Nephron progenitor cell (in vitro differentiated cells): ENCODE data around the gene HUNK.
"Not testable (repeated sequence)": the region's sequence is repeated elsewhere in the genome, so short reads cannot be mapped to it uniquely, and the experiment has no call there.

Source experiments
- DNase-seq: peaks from one replicate; pipeline ENCODE4 v3.0.0; 2021
- H3K27ac Mint-ChIP-seq: 2 replicates; pipeline ENCODE4 v1.8.0; 2021; ENCODE audit warnings: mild to moderate bottlenecking, moderate library complexity, mixed read lengths
- H3K27me3 Mint-ChIP-seq: 2 replicates; pipeline ENCODE4 v1.8.0; 2021; ENCODE audit warnings: mild to moderate bottlenecking, low read depth, mixed read lengths; ENCODE audit not compliant: poor library complexity
- H3K36me3 Mint-ChIP-seq: 2 replicates; pipeline ENCODE4 v1.8.0; 2021; ENCODE audit warnings: low read depth, mixed read lengths
- H3K4me1 Mint-ChIP-seq: 2 replicates; pipeline ENCODE4 v1.8.0; 2021; ENCODE audit warnings: mixed read lengths
- H3K4me3 Mint-ChIP-seq: 2 replicates; pipeline ENCODE4 v1.8.0; 2021; ENCODE audit warnings: mild to moderate bottlenecking, moderate library complexity, mixed read lengths
- H3K9me3 Mint-ChIP-seq: 2 replicates; pipeline ENCODE4 v1.8.0; 2021; ENCODE audit warnings: mild to moderate bottlenecking, moderate library complexity, mixed read lengths
- CTCF ChIP-seq: fragments of 200-600 bp; sonication (generic); IDR thresholded peaks from 2 replicates; pipeline ENCODE4 v1.5.0; 2021; ENCODE audit warnings: antibody characterized with exemption

The HUNK gene

DNA sequence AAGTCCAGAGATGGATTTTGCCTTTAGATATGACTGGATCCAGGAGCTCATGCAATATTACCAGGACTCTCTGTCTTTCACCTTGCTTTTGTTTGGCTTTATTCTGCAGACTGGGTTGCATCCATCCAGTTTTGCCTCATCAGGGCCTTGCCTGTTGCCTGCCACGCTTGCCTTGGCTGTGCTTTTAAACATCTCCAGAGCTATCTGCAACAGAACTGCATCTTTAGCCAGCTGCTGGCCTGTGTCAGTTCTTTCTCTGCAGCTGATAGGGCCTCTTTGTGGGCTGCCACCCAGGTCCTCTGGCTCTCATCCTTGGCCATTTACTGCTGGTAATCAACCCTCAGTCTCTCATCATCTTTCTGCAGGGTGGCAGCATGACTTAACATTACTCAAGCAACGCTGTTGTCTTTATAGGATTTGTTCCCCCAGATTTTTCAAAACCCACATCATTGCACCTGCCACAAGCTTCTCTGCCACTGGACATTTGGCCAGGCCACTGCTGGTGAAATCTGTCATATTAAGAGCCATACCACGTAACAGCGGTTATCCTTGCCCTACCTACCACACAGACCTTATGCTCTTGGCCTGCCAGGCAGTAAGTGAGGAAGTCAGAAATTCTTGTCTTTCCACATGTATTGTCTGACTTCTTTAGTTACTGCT lies 24.4 kb upstream of the HUNK start:
- peaks cover 3% of the 10 kb centered on the region for H3K36me3 Mint-ChIP-seq
- H3K9me3 Mint-ChIP-seq, result peaks cover 15% of the 10 kb centered on the region
- no peak overlapping the region for H3K27ac Mint-ChIP-seq

DNA sequence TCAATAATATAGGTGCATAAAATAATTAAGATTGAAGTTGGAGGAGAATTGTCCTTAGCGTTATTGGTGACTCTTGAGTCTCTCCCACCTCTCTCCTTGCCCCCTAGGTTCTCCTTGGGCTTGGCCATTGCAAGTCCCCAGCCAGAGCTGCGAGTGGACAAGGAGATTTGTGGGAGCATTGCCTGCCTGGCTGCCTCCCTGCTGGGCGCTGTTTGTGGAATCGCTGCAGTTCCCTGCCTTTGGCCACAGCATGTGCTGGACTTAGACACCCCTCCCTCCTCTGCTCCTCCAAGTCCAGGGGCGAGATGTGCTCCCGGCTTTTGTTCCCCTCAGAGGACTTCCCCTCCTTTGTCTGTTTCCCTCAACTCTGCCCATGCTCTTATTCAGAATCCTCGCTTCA lies 21.9 kb upstream of the HUNK start:
- no peak for TF ChIP-seq CTCF
- H3K9me3 Mint-ChIP-seq, result peaks cover 15% of the 10 kb centered on the region
- no peak overlapping the region for H3K27ac Mint-ChIP-seq
- H3K27me3 Mint-ChIP-seq, result peaks cover 6% of the 10 kb centered on the region
- DNase-seq, result no peak
- H3K4me1 Mint-ChIP-seq, result no peaks in the 10 kb centered on the region
- H3K4me3 Mint-ChIP-seq, result no peak overlapping the region
- peaks cover 3% of the 10 kb centered on the region for H3K36me3 Mint-ChIP-seq

More for the DNA sequence above, 24.4 kb upstream of the HUNK start:
- Mint-ChIP-seq H3K4me1 (no peaks in the 10 kb centered on the region), H3K27me3 (peaks cover 6% of the 10 kb centered on the region), H3K4me3 (no peak overlapping the region)
- DNase-seq, result no peak
- no peak for TF ChIP-seq CTCF

GRCh38 chr21:31855180-31855579 lies 17.6 kb upstream of the HUNK start:
- TF ChIP-seq CTCF, result no peak
- peaks cover 3% of the 10 kb centered on the region for H3K36me3 Mint-ChIP-seq
- H3K9me3 Mint-ChIP-seq, result peaks cover 15% of the 10 kb centered on the region
- peaks cover 2% of the 10 kb centered on the region for H3K27me3 Mint-ChIP-seq
- no peak overlapping the region for H3K27ac Mint-ChIP-seq
- H3K4me1 Mint-ChIP-seq, result no peaks in the 10 kb centered on the region
- H3K4me3 Mint-ChIP-seq, result no peak overlapping the region
- DNase-seq, result no peak

DNA sequence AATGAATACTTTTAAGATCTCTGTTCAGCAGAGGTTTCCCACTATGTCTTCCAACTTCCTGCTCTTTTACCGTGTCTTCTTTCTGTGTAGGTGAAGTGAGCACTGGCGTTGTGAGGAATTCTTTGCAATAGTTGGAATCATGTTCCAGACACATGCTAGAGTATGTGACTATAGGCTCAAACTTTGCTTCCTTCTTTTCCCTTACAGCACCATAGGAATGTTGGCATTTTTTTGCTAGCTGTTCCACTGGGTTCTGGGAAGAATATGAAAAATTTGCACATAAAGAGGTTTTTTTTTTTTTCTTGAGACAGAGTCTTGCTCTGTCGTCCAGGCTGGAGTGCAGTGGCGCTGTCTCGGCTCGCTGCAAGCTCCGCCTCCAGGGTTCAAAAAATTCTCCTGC lies 15.7 kb upstream of the HUNK start:
- H3K4me1 Mint-ChIP-seq, result no peaks in the 10 kb centered on the region
- no peak for DNase-seq
- peaks cover 8% of the 10 kb centered on the region for H3K9me3 Mint-ChIP-seq
- no peak for TF ChIP-seq CTCF
- H3K27ac Mint-ChIP-seq, result no peak overlapping the region
- H3K4me3 Mint-ChIP-seq, result no peak overlapping the region
- peaks cover 3% of the 10 kb centered on the region for H3K36me3 Mint-ChIP-seq
- no peaks in the 10 kb centered on the region for H3K27me3 Mint-ChIP-seq

- H3K4me3 Mint-ChIP-seq, H3K9me3 Mint-ChIP-seq, H3K27ac Mint-ChIP-seq, H3K27me3 Mint-ChIP-seq, H3K4me1 Mint-ChIP-seq, DNase-seq, H3K36me3 Mint-ChIP-seq: not testable (repeated sequence)
Observed at GRCh38 chr21:31857631-31858030, 15.2 kb upstream of the HUNK start.

- DNase-seq, result no peak
- H3K27me3 Mint-ChIP-seq, result no peaks in the 10 kb centered on the region
- no peak for TF ChIP-seq CTCF
- H3K27ac Mint-ChIP-seq, result no peak overlapping the region
- no peak overlapping the region for H3K4me3 Mint-ChIP-seq
- no peaks in the 10 kb centered on the region for H3K36me3 Mint-ChIP-seq
- no peaks in the 10 kb centered on the region for H3K9me3 Mint-ChIP-seq
- H3K4me1 Mint-ChIP-seq, result no peaks in the 10 kb centered on the region
Observed at GRCh38 chr21:31860851-31861250, 12.0 kb upstream of the HUNK start.
